SIG-M5 treated with dmso at 0.1 percent for 504 hours (cell line): ENCODE data around the gene SPAG7.

Source experiments
- DNase-seq: peaks from one replicate; lab custom pipeline; 2025; ENCODE audit not compliant: unreplicated experiment; lab: John Stamatoyannopoulos, UW

The SPAG7 gene, protein sequence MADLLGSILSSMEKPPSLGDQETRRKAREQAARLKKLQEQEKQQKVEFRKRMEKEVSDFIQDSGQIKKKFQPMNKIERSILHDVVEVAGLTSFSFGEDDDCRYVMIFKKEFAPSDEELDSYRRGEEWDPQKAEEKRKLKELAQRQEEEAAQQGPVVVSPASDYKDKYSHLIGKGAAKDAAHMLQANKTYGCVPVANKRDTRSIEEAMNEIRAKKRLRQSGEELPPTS

GRCh38 chr17:4967539-4968485 is at the start of gene SPAG7:
TSS of gene SPAG7 (minus strand) at chr17:4967817. CDS start at chr17:4967804, 13 bp downstream.
- peak; percentile 94 for DNase-seq

- no peak for DNase-seq
Observed at GRCh38 chr17:5014357-5014756, 46.7 kb upstream of the SPAG7 start.

DNA sequence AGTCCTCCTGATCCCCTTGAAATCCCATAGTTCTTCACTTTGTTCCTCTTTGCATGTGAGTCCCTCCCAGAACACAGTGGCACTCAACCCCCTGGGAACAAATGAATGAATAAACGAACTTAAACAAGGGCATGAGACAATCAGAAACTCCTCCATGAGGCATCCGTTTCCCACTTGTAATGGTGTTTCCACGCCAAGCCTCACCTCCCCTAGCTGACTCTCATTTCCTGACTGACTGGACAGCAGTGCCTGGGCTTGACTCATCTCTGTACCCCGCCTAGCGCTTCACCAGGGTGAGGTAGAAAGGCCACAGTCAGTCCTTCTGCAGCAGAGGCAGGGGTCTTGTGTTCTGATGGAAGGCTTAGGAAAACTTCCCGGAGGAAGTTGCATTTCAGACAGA is 44.3 kb upstream of the SPAG7 start:
- DNase-seq, result no peak

- no peak for DNase-seq
Observed at GRCh38 chr17:5003214-5003867, 35.7 kb upstream of the SPAG7 start.

DNA sequence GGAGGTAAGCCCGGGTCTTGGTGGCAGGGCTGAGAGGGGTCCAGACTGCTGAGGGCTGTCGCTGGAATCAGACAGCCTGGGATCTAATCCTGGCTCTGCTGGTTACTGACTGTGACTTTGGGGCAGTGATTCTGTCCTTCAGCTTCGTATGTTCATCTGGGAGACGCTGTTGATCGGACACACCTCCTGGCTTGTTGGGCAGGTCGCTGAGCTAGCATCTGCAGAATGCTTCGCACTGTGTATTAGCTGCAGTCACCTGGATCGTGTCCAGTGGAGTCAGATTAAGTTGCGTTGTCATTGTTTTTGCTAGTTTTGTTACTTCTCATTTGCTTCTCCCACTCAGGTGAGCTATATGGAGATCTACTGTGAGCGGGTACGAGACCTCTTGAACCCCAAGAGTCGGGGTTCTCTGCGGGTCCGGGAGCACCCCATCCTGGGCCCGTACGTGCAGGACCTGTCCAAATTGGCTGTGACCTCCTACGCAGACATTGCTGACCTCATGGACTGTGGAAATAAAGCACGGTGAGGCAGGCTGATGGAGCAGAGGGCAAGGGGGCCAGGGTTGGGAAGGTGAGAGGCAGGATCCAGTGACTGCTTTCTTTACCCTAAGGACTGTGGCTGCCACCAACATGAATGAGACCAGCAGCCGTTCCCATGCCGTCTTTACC is 34.6 kb upstream of the SPAG7 start:
- no peak for DNase-seq

GRCh38 chr17:5000237-5000639 is 32.6 kb upstream of the SPAG7 start:
- no peak for DNase-seq

- DNase-seq, result no peak
Observed at GRCh38 chr17:4999430-5000093, 31.9 kb upstream of the SPAG7 start.

- no peak for DNase-seq
Observed at GRCh38 chr17:4998732-4999429, 31.3 kb upstream of the SPAG7 start.

- DNase-seq, result no peak
Observed at GRCh38 chr17:4998027-4998731, 30.6 kb upstream of the SPAG7 start.

GRCh38 chr17:4997302-4998026 is 29.8 kb upstream of the SPAG7 start, which contains the start of the genes INCA1 and KIF1C:
TSS of gene INCA1 (minus strand) at chr17:4997522. CDS start at chr17:4994437, 3,085 bp downstream.
TSS of gene KIF1C (plus strand) at chr17:4997950. CDS start at chr17:5000247, 2,297 bp downstream.
- DNase-seq, result peak; percentile 81

- DNase-seq, result no peak
Observed at GRCh38 chr17:4994081-4994595, 26.5 kb upstream of the SPAG7 start.

DNA sequence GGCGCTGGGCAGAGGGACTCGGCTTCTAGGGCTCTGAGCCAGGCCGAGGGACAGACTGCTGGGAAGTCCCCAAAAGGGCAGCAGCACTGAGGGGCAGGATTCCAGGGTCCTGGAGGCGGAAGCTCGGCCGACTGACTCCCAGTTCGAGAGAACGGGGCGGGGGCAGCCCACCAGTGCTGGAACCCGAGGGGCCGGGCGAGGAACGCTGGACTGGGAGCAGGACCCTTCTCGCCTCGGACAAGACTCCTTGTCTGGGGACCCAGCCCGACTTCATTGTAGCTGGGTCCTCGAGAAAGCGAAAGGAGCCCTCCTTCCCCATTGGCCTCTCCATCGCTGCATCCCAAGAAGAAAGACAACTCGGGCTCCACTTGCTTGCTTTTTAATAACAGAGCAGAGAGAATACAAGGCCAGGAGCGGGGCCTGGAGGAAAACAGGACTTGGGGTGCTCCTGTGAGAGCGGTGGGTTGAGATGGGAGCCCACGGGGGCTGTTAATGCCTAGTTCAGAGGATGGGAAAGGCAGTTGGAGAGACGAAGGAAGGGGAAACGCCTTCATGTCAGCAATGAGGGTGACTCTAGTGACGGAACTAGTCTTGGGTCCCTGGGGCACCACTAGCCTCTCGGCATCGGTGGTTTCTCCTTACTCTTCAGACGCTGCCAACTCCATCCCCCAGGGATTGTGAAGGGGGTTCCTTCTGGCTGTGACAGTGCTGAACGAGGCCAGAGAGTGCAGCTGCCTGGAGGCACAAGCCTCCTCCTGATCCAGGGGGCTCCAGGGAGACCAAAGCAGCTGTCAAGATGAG is 20.4 kb upstream of the SPAG7 start:
- no peak for DNase-seq

- DNase-seq, result peak; percentile 72
Observed at GRCh38 chr17:4986951-4987766, 19.5 kb upstream of the SPAG7 start, which contains the start of gene CAMTA2. TSS of gene CAMTA2 (minus strand) at chr17:4987675. CDS start at chr17:4986222, 1,453 bp downstream.

GRCh38 chr17:4986403-4986802 is 18.8 kb upstream of the SPAG7 start:
- no peak for DNase-seq

GRCh38 chr17:4982305-4982704 is 14.7 kb upstream of the SPAG7 start:
- DNase-seq, result no peak

- peak; percentile 39 for DNase-seq
Observed at GRCh38 chr17:4980644-4981216, 13.1 kb upstream of the SPAG7 start.
